ENCODE data around the gene WBP4. TPM values are rescaled to one million over a fixed set of nuclear protein-coding genes. Genes with fewer than 3 reads are reported as not detected.
"Not testable (repeated sequence)": the region's sequence is repeated elsewhere in the genome, so short reads cannot be mapped to it uniquely, and the experiment has no call there.

The WBP4 gene
- total RNA-seq, 1 donor: 5.8 TPM

- Histone ChIP-seq H3K27me3 (ENCODE audit: insufficient read depth, low read length) (no peaks in the 10 kb centered on the region), H3K9me3 (ENCODE audit: low read depth, low read length) (no peaks in the 10 kb centered on the region)
Observed at GRCh38 chr13:41098761-41099160, 37.5 kb downstream of the WBP4 start.

GRCh38 chr13:41099986-41100385 lies 38.7 kb downstream of the WBP4 start:
- no peaks in the 10 kb centered on the region for H3K9me3 ChIP-seq (ENCODE audit: low read depth, low read length)
- no peaks in the 10 kb centered on the region for H3K4me1 ChIP-seq (ENCODE audit: insufficient read depth, low read length)
- no peak overlapping the region for H3K4me3 ChIP-seq (ENCODE audit: low read length)
- H3K27me3 ChIP-seq (ENCODE audit: insufficient read depth, low read length): no peaks in the 10 kb centered on the region

More at GRCh38 chr13:41098761-41099160, 37.5 kb downstream of the WBP4 start:
- no peak overlapping the region for H3K4me3 ChIP-seq (ENCODE audit: low read length)
- no peaks in the 10 kb centered on the region for H3K4me1 ChIP-seq (ENCODE audit: insufficient read depth, low read length)

GRCh38 chr13:41107104-41107571 lies 45.8 kb downstream of the WBP4 start:
- Histone ChIP-seq H3K9me3 (ENCODE audit: low read depth, low read length) (no peaks in the 10 kb centered on the region), H3K4me3 (ENCODE audit: low read length) (no peak overlapping the region), H3K27me3 (ENCODE audit: insufficient read depth, low read length) (no peaks in the 10 kb centered on the region), H3K4me1 (ENCODE audit: insufficient read depth, low read length) (no peaks in the 10 kb centered on the region)

GRCh38 chr13:41107584-41108014 lies 46.3 kb downstream of the WBP4 start:
- H3K27me3 ChIP-seq (ENCODE audit: insufficient read depth, low read length): no peaks in the 10 kb centered on the region

GRCh38 chr13:41111454-41111853 lies 50.1 kb downstream of the WBP4 start:
- H3K9me3 ChIP-seq (ENCODE audit: low read depth, low read length): no peaks in the 10 kb centered on the region
- H3K4me1 ChIP-seq (ENCODE audit: insufficient read depth, low read length): no peaks in the 10 kb centered on the region
- H3K27me3 ChIP-seq (ENCODE audit: insufficient read depth, low read length): no peaks in the 10 kb centered on the region
- H3K4me3 ChIP-seq (ENCODE audit: low read length): no peak overlapping the region

More at GRCh38 chr13:41107584-41108014, 46.3 kb downstream of the WBP4 start:
- no peak overlapping the region for H3K4me3 ChIP-seq (ENCODE audit: low read length)
- no peaks in the 10 kb centered on the region for H3K9me3 ChIP-seq (ENCODE audit: low read depth, low read length)
- no peaks in the 10 kb centered on the region for H3K4me1 ChIP-seq (ENCODE audit: insufficient read depth, low read length)

GRCh38 chr13:41117869-41118268 lies 56.6 kb downstream of the WBP4 start:
- Histone ChIP-seq H3K4me1 (ENCODE audit: insufficient read depth, low read length) (no peaks in the 10 kb centered on the region), H3K4me3 (ENCODE audit: low read length) (no peak overlapping the region), H3K27me3 (ENCODE audit: insufficient read depth, low read length) (no peaks in the 10 kb centered on the region), H3K9me3 (ENCODE audit: low read depth, low read length) (no peaks in the 10 kb centered on the region)

- H3K27me3 ChIP-seq (ENCODE audit: insufficient read depth, low read length): no peaks in the 10 kb centered on the region
- no peak overlapping the region for H3K4me3 ChIP-seq (ENCODE audit: low read length)
- no peaks in the 10 kb centered on the region for H3K9me3 ChIP-seq (ENCODE audit: low read depth, low read length)
- no peaks in the 10 kb centered on the region for H3K4me1 ChIP-seq (ENCODE audit: insufficient read depth, low read length)
Observed at GRCh38 chr13:41122838-41123237, 61.5 kb downstream of the WBP4 start.

GRCh38 chr13:41127701-41128100 lies 66.4 kb downstream of the WBP4 start:
- no peaks in the 10 kb centered on the region for H3K27me3 ChIP-seq (ENCODE audit: insufficient read depth, low read length)
- H3K9me3 ChIP-seq (ENCODE audit: low read depth, low read length): no peaks in the 10 kb centered on the region
- H3K4me1 ChIP-seq (ENCODE audit: insufficient read depth, low read length): peaks cover 24% of the 10 kb centered on the region
- H3K4me3 ChIP-seq (ENCODE audit: low read length): no peak overlapping the region

GRCh38 chr13:41130356-41130755 lies 69.0 kb downstream of the WBP4 start:
- H3K4me1 ChIP-seq (ENCODE audit: insufficient read depth, low read length): peaks cover 34% of the 10 kb centered on the region
- H3K9me3 ChIP-seq (ENCODE audit: low read depth, low read length): no peaks in the 10 kb centered on the region
- H3K4me3 ChIP-seq (ENCODE audit: low read length): no peak overlapping the region
- H3K27me3 ChIP-seq (ENCODE audit: insufficient read depth, low read length): no peaks in the 10 kb centered on the region

- peaks cover 34% of the 10 kb centered on the region for H3K4me1 ChIP-seq (ENCODE audit: insufficient read depth, low read length)
- H3K4me3 ChIP-seq (ENCODE audit: low read length); H3K9me3 ChIP-seq (ENCODE audit: low read depth, low read length): not testable (repeated sequence)
Observed at GRCh38 chr13:41131189-41131588, 69.9 kb downstream of the WBP4 start.

GRCh38 chr13:41131660-41132511 lies 70.6 kb downstream of the WBP4 start:
- H3K9me3 ChIP-seq (ENCODE audit: low read depth, low read length); H3K27me3 ChIP-seq (ENCODE audit: insufficient read depth, low read length): not testable (repeated sequence)
- Histone ChIP-seq H3K4me1 (ENCODE audit: insufficient read depth, low read length) (peaks cover 34% of the 10 kb centered on the region), H3K4me3 (ENCODE audit: low read length) (peak overlapping the region; percentile 85)

More at GRCh38 chr13:41131189-41131588, 69.9 kb downstream of the WBP4 start:
- not testable (repeated sequence) for H3K27me3 ChIP-seq (ENCODE audit: insufficient read depth, low read length)

- H3K4me1 ChIP-seq (ENCODE audit: insufficient read depth, low read length): peaks cover 34% of the 10 kb centered on the region
- peak within 1 kb of the TSS; percentile 85 for H3K4me3 ChIP-seq (ENCODE audit: low read length)
- no peaks in the 10 kb centered on the region for H3K27me3 ChIP-seq (ENCODE audit: insufficient read depth, low read length)
- no peaks in the 10 kb centered on the region for H3K9me3 ChIP-seq (ENCODE audit: low read depth, low read length)
Observed at GRCh38 chr13:41132512-41133152, 71.3 kb downstream of the WBP4 start, which contains the start of gene KBTBD6. Gene KBTBD6, minus strand, starts transcription at chr13:41132802. Its CDS starts 291 bp downstream, at chr13:41132511.

Other genes with a start within 250 kb of the WBP4 start
- 410 TPM for gene ELF1, start 42.2 kb upstream of the WBP4 start, total RNA-seq
- gene KBTBD6, start 71.3 kb downstream of the WBP4 start, total RNA-seq: 4.2 TPM
- 3.9 TPM for gene KBTBD7, start 133.1 kb downstream of the WBP4 start, total RNA-seq
- gene MTRF1, start 202.1 kb downstream of the WBP4 start, total RNA-seq: 33.4 TPM
- 56.4 TPM for gene NAA16, start 249.8 kb downstream of the WBP4 start, total RNA-seq

All from mononuclear cell (primary cell).